GM18868 (cell line): ENCODE data around the gene PLEKHA6.

ENCODE experiments used
- ATAC-seq: cut with Tn5 transposase; IDR thresholded peaks from one replicate; pipeline ENCODE4 v1.9.1; 2021; ENCODE audit warnings: mild to moderate bottlenecking, moderate library complexity; ENCODE audit not compliant: unreplicated experiment

PLEKHA6 gene

DNA sequence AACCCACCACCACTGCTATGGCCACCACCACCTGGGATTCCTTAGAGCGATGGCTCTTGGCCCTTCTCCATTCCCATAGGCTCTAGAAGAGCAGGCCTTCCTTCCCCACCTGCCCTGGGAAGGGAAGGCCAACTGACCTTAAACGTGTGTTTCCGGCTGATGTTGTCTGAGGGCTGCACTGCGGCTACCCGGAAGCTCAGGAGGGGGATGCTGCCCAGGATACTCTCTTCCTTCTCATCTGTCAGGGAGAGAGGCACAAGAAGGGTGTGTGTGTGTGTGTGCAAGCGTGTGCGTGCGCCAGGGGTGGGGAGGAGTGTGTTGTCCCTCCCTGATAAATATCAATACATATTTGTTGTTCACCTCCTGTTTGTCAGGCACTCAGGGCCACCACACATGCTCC is 94.9 kb downstream of the PLEKHA6 start:
- no peak for ATAC-seq

DNA sequence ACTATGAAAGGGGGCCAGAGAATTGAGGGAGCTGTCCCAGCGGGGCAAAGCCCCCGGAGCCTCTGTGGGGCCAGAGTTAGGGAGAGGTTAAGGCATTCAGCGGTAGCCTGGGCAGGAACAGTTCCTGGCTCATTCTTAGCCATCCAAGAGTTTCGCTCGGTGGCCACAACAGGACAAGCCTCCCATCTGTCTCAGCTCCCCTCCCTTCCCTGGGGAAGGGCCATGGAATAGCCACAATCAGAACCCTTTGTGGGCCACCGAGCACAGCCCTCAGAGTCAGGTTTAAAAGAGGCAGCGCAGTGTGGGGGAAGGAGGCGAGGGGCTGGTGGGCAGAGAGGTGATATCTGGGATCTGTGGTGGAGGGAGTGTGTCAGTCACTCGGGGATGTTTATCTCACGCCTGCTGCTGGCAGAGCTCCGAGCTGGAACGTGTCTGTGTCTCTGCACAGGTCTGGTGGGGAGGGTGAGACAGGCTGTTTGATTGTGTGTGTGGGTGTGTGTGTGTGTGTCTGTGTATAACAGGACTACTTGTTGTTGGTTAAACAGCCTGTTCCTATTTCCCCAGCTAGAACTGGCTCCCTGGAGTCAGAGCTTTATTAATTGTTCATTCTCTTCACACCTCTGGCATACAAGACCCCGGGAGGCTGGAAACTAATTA is 96.3 kb downstream of the PLEKHA6 start:
- ATAC-seq = no peak

DNA sequence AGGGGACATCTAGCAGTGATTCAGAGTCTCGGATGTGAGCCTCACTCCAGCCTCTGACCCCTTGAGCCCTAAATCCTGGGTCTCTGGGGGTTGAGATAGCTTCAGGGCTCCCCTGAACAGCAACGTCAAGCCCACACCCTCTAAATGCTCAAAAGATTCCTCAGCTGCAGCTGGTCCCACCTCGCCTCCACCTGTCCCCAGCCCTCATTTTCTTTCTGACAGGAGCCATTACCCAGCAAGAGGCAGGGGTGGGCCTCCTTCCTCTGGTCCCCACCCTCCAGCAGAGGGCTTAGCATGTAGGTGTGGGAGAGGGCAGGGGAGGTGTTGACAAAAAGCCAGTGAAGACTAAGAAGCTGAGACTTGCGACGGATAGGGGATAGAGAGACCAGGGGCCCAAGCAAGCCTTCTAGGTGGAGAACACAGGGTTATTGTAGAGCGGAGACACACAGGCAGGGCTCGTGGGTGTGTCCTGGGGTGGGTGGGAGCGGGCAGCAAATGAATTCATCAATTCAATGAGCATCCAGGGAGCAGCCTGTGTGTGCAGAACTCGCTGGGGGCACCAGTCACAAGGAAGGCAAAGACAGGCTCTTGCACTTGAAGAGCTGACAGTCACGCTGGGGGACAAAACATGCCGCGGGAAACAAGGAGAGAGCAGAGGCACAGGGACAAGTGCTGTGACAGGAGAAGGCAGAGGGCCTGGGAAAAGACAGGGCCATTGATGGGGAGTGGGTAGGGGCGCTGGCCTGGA is 97.0 kb downstream of the PLEKHA6 start:
- no peak for ATAC-seq

DNA sequence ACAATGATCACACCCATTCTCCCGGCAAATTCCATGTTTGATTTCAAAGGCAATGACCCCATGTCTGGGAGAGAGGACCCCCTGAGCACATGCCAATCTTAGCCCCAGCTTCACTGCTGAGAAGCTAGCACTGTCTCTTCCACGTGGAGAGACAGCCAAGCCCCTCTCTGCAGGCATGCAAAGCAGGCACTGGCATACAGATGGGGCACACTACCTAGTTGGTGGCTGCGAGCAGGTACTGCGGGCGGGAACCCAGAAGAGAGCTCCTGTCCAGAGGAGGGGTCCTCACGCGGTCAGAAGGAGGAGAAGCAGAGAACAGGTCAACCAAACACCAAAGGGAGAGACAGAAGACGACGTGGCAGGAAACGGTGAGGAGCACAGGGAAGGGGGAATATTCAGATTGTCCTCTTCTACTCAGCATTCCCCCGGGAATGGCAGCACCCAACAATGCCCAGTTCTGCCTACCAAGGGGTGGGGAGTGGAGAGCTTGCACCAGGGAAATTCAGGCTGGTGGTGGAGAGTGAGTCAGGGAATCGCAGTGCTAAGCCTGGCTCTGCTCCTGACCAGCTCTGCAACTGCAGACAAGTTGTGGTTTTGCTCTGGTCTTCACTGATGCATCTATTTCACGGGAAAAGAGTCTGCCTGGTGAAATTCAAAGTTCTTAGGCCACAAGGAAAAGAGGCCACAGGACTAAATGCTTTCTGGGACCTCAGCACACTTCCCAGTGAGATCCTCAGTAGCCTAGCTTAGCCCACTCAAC is 97.8 kb downstream of the PLEKHA6 start:
- no peak for ATAC-seq

DNA sequence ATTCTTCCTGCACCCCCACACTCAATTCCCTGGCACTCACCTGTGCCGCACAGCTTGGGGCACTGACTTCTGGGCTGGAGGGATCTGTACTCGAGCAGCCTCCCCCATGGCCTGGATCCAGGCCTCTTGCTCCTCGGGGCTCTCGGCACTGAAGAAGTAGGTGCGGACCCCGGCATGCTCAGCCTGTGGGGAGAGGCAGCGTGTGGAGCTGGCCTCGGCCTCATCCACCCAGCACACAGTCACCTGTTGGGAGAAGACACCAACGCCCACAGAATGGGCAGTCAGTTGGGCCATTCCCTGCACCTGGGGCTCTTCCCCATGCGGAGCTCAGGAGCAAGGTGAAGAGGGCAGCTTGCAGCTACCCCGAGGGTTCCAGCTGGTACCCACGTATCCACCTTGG is 98.5 kb downstream of the PLEKHA6 start:
- no peak for ATAC-seq

DNA sequence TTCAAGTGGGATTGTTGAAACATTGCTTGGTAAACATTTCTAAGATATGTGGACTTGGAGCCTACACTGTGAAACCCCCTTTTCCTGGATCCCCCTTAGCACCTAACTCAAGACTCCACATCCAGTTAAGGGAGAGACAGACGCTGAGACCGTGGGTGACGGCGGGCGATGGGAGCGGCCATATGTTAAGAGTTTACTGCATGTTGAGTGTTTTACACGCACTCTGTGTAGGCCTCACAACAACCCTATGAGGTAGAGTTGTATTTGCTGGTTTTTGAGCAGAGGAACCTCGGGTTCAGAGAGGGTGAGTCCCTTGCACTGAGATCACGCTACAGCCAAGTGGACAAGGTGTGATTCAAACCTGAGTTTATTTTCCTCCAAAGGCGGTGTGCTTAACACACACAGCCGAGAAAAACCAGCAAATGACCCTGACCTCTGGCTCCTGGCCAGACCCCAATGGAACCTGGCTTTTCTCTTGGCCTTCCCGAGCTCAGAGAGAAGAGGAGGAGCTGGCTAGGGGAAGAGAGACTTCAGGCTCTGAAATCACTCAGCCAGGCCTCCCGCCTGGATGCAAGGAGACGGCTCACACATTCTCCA is 99.0 kb downstream of the PLEKHA6 start:
- ATAC-seq = no peak

DNA sequence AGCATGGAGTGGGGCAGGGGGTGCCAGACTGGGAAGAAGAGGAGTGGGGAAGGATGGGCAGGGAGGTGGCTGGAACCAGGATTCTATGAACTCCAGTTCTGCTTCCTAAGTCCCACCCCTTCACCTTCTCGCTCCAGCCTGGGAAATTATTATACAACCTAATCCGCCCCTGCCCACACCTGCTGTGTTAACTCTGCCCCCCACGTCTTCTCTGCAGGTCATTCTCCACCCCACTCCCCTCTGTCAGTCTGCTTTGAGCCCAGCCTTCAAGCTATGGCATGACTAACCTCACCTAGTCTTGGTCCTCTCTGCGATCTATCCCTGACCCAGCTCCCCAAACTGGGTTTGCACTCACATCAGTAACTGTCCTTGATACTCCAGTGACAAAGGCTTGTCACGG is 99.9 kb downstream of the PLEKHA6 start:
- no peak for ATAC-seq

DNA sequence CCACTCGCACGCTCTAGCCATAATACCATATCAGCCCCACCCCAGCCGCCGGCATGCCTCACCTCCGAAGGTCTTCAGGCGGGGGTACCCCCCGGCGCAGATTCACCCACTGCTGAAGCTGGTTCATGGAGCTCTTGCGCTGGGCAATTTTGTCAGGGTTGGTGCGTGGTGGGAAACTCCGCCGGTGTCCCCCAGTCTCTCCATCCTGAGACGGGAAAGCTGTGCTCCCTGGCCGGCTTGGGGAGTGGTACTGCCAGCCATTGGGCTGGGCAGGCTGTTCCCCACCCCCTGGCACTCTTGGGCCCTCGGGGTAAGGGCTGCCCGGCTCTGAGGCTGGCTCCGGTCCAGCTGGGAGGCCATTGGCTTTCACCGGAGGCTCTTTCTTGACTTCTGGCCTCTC is 100.5 kb downstream of the PLEKHA6 start:
- no peak for ATAC-seq

DNA sequence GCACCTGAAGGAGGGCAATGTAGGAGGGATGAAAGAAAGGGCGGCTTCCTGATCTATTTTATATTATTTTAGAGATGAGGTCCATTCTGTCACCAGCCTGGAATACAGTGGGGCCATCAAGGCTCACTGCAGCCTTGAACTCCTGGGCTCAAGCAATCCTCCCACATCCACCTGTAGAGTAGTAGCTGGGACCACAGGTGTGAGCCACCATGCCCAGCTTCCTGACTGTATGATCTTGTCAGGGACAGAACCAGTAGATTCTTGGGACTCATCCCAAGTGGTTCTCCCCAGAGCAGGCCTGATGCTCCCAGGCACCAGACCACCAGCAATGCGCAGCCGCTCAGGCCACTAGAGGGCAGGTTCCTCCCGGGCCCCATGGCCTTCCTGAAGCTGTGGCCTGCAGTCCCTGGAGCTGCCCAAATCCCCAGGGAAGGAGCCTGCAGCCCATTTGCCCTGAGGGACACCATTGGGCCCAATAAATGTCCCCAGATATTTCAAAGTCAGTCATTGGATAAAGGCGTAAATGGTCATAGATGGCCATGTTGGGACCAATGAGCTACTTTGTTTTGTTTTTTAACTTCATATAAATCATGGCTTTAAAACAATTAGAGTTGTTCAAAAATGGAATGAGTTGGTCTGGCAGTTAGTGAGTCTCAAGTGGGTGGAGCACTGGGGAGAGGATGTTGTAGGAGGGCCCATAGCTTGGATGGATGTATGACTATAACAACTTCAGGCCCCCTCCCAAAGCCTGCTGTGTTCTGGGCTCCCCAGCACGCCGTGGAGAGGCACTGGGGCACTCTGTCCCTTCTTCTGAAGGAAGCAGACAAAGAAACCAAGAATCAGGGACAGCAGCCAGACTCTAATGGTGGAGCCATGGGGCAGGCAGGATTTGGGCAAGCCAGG is 101.3 kb downstream of the PLEKHA6 start:
- ATAC-seq = no peak

DNA sequence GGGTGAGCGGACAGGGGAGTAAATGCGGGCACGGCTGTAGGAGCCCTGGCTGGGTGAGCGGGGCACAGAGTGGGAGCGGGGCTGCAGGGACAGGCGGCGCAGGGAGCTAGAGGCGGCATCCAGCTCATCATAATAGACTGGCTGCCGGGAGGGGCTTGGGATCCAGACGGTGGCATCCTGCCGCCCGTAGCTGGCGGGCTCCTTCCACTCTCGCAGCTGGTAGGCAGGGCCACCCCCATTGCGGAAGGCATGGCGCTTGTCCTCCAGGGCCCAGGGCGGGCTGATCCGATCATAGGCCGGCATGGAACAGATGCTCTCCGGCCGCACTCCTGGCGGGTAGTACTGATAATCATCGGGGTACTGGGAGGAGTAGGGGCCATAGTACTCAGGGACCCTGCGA is 102.3 kb downstream of the PLEKHA6 start:
- ATAC-seq = no peak

DNA sequence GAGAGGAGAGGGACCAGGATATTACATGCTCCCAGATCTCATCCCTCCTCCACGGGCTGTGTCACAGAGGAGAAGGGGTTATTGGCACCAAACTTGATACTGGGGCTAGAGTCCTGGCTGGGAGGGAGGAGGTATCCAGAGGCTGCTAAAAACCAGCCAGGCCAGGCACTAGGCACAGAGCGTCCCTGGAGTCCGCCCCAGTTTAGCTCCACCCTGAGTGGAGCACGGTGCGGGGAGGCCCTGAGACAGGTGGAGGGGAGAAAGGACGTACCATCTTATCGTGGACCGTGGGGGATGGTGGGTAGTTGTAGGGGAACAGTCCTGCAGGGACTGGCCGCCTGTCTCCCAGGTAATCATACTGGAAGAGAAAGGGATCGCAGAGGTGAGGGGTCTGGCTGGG is 103.2 kb downstream of the PLEKHA6 start:
- no peak for ATAC-seq

DNA sequence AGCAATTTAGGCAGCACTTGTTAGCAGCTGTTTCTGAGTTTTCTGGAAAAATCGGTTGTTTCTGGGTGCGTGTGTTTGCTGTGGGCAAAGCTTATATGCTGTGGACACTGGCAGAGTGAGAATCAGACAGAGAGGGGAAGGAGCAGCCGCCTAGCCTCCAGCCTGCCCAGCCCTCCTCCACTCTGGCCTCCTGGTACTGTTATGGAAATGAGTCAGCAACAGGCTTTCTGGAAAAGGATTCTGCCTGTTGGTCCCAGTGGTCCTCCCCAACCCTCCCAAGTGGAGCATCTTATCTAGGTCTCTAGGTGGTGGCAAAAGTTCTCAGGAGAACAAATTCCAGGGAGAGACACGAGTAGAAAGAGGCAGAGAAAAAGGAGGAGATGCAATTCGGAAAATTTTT is 103.8 kb downstream of the PLEKHA6 start:
- ATAC-seq = no peak

DNA sequence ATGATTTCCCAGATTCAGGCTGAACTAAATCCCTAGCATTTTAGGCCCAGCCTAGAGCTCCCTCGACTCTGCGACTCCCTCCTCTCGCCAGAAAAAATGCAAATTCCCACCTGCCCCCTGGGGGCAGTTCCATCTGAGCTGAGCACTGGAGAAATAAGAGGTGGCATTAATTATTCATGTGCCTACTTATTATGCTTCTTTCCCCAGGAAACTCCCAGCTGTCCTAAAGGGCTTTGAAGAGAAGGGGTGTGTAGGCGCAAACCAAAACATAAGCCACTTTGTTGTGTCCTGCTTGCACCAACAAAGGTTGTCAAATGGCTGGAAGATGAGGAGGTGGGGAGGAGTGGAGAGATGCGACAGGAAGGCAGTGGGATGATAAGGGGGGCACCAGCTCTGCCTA is 104.5 kb downstream of the PLEKHA6 start:
- no peak for ATAC-seq

DNA sequence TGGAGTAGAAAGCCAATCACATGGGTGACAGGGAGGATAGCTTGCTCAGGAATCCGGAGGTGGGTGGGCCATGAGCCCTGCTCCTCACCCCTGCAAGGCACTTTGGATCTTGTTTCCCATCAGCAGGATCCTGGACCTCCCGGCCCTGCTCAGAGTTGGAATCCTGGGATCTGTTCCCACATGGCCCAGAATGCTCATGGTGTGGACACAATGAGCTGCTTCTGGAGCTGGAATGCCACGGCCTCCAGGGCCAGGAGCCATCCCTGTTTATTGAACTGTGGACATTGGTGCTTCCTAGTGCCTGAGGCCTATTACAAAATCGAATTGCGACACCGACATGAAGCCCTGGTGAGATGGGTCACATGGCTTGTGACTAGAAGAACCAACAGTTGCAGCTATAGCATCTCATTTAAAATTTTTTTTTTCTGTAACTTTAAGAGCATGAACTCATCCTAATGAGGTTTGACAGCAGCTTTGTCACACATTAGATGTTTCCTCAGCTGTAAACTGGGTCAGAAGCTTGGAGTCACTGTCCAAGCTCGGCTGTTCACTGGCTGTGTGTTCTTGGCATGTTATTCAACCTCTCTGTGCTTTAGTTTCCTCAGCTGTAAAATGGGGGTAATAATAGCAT is 105.6 kb downstream of the PLEKHA6 start:
- ATAC-seq = no peak

DNA sequence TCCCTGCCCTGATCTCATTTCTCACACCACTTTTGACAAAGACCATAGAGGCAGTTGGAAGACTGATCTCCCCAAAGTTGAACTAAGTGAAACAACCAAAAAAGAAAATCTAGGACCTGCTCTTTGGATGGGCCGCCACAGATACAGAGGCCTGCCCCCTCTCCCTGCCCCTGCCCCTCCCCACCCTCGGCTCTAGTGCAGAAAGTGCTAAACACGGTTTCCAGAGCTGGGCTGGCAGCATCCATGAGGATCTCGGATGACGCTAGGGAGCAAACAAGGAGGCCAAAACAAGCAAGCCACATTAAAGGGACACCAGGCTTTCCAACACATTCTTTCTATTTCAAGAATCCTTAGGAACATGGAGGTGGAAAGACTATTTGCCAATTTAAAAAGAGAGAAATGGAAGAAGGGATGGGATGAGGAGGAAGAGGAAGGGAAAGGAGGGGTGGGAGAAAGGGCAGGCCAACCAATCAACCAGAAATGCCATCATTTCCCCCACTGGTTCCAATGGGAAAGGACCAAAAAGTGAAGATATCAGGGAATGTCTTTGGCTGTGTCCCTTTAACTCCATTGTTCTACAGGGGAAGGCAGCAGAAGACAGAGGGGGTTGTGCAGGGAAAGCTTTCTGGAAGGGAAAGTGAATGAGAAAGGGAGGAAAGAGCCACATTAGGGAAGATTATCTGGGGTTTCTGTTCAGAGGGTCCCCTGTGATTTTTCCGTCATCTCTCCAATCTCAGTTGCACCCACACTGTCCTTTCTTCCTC is 107.6 kb downstream of the PLEKHA6 start:
- ATAC-seq = no peak

DNA sequence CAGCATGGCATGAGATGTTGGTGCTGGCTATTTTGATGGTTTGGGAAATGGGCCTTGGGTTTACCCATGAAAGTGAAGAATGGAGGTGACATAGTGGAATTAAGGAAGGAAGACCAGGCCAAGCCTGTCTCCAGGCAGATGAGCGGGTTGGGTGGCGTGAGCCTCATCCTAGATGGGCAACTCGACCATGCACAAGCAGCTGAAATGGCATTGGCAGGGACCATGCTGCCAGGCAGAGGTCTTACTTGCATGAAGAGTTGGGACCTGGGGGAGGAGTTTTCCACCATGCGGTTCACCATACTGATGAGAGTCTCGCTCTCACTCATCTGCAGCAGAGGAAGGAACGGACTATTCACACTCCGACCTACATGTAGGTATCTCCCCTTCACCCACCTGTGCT is 108.4 kb downstream of the PLEKHA6 start:
- ATAC-seq = no peak

DNA sequence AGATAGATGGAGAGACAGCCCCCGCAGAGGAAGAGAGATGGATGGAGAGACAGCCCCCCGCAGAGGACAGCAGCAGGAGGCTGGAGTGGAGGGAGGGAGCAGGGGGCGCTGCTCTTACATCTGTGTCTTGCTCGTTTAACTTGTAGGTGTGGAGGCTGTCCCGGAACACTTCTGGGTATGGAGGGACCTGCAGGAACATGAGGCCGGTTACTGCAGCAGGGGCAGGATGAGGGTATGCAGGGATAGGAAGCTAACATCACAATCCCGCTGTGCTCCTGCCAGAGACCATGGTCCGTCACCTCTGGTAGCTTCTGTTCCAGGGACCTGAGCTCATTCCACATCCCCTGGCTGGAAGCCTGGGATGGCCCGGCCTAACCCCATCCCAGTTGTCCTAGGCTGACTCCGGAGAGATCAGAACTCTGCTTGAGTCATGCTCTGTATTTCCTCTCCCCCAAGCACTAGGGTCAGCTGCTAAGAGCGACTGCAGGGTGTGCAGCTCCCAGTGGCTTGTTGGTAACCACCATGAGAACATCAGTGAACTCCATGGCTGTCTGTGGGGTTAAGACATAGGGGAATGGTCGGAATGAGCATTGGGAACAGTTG is 109.2 kb downstream of the PLEKHA6 start:
- ATAC-seq = no peak

DNA sequence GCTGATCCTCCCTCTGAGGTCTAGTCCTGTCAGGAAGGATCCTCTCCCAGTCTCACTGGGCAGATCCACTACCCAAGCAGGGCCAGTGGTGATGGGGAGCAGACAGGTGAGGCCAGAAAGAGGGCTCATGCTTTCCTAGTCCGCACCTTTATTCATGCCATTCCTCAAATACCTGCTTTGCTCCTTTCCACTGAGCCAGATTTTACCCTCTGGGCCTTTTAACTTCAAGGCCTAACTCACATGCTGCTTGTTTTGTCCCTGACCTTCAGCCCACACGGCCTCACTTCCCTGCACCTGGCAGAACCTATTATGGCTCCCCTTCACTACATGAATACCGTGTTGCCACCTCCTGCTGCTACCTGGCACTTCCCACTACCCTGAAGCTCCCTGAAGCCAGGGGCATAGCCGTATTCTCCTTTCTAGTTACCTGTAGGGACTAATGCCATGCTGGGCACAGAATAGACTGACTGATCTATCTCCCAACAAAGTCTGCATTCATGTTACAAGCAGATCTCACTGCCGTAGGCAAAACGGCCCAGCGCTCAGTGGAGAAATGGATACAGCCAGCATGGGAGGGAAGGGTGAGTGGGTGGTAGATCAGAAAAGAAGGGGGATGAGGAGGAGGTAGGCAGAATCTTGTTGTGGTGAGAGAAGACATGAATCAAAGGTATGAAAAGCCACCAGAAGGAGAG is 109.8 kb downstream of the PLEKHA6 start:
- ATAC-seq = no peak
